DND-41 (cell line): ENCODE data around the gene GAL.

Experiments
- CTCF ChIP-seq: IDR thresholded peaks from 2 replicates; pipeline ENCODE4 v1.5.1; 2012; ENCODE audit warnings: borderline replicate concordance, low read length, moderate library complexity, mild to moderate bottlenecking; ENCODE audit not compliant: poor library complexity, severe bottlenecking; ENCODE audit errors: extremely low read depth
- EZH2 ChIP-seq: IDR thresholded peaks from 3 replicates; pipeline ENCODE4 v1.6.1; 2012; ENCODE audit warnings: borderline replicate concordance, low read depth, mild to moderate bottlenecking, moderate library complexity, low read length, inconsistent platforms; ENCODE audit not compliant: severe bottlenecking

GRCh38 chr11:68677432-68677831 is 6.9 kb upstream of the GAL start:
- TF ChIP-seq CTCF (no peak), EZH2 (no peak)
